Muscle of arm (tissue), 12 donors: ENCODE results near the gene PDE12. TPM values are rescaled to one million over a fixed set of nuclear protein-coding genes. Genes with fewer than 3 reads are reported as not detected.
"Not testable (repeated sequence)": the region's sequence is repeated elsewhere in the genome, so short reads cannot be mapped to it uniquely, and the experiment has no call there.

Experiments
- DNase-seq: peaks from one replicate; pipeline ENCODE4 v3.0.0-alpha.2; 2013
- polyA plus RNA-seq, 12 donors: library from polyadenylated mRNA; unstranded; fragments of 120-200 nt; gene quantifications; one replicate each; pipeline ENCODE4 v1.2.1, GENCODE V29; 2013; ENCODE audit not compliant: insufficient read length in 12 of 12

PDE12 gene
- polyA plus RNA-seq, 12 donors, result 4.6 to 9.3 (median 8.1) TPM; not detected in 1

DNA sequence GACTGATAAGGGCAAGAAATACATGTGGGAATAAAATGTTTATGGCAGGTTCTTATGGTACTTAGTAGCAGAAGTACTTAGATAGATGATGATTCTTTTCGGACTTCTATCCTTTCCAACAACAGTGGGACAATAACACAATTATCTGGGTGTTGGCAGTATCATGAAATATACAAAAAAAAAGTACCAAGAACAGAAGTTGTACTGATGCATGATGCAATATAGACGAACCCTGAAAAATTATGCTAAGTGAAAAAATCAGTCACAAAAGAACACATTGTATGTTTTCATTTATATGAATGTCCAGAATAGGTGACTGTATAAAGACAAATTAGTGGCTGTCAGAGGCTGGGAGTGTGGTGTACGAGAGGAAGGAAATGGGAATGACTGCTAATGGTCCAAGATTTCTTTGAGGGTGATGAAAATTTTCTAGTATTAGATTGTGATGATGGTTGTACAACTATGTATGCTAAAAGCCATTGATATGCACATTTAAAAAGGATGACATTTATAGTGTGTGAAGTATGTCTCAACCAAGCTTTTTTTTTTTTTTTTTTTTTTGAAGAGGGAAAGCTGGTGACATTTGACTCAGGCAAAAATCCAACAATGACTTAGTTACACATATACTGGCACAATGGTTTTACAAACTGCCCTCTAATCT lies 20.0 kb downstream of the PDE12 start:
- no peak for DNase-seq

DNA sequence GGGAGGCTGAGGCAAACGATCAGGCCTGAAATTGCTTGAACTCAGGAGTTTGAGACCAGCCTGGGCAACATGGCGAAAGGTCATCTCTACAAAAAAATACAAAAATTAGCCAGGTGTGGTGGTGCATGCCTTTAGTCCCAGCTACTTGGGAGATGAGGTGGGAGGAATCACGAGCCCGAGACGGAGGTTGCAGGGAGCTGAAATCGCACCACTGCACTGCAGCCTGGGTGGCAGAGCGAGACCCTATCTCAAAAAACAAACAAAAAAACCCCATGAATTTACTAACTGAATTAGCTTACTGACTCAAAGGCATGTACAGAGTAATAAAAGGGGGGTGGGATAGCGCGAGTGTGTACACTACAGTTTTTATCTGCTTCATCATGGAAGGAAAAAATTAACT lies 21.7 kb downstream of the PDE12 start:
- DNase-seq, result no peak

DNA sequence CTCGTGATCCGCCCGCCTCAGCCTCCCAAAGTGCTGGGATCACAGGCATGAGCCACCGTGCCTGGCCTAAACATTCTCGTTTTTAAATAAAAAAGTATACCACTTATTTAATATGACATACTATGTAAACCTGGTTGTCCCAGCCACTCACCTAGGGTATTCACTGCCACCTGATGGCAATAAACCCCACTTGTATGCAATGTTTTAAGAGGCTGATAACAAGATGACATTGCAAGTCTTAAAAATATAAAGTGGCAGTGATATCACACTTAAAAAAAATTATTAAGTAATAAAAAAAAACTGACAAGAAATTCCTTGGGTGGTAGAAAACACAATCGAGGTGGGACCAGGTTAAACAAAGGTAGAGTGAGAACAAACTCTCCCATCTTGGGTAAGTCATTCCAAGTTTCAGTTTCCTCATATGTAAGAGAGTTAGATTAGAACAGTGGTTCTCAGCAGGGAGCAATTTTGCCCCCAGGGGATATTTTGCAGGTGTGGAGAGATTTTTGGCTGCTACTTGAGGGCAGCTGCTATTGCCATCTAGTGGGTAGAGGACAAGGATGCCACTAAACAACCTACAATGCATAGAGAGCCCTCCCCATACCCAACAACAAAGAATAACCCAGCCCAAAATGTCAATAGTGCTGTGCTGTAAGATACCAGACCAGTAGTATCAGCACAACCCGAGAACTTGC lies 26.5 kb downstream of the PDE12 start:
- no peak for DNase-seq

DNA sequence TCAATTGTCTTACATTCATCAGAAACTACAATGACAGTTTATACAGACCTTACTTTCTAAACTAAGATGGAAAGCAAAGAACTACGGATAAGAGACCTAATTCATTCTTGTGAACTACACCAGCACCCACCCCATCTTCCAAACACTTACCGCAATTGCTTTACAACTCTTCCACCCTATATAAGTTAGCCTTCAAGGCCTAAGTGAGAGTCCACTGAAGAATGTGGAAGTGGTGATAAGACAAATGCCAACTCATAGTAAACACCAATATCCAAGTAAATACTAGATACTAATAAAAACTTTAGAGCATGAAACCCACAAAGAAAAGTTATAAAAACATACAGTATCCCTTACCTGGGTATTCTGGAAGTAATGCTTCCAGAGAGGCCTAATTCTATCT lies 27.5 kb downstream of the PDE12 start:
- no peak for DNase-seq

DNA sequence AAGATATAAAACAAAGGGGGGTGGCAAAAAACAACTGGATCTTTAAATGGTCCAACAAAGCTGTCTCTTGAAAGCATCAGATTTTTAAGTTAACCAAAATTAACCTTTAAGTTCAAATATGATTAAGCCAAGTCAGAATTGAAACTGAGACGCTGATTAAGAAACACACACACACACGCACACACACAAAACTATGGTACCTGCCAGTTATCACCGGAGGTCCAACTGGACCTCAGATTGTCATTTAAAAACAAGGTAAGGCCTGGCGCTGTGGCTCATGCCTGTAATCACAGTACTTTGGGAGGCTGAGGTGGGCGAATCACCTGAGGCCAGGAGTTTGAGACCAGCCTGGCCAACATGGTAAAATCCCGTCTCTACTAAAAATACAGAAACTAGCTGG lies 30.7 kb downstream of the PDE12 start:
- no peak for DNase-seq

DNA sequence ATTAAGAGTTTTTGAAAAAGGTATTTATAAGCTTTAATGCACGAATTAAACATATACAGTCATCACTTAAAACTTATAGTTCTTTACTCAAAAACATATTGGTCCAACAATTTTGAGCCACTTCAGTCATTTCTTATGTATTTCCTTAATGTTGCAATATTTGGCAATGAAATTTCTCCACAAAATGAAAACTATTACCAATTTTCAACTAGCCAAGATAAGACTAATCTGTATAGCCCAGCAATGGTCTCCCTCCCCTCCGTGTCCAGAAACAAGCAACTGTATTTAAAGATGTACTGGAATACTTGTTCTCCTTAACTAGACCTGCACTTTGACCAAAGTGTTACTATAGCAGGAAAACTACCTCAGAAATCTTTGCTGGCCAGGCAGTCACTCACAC lies 31.8 kb downstream of the PDE12 start:
- no peak for DNase-seq

DNA sequence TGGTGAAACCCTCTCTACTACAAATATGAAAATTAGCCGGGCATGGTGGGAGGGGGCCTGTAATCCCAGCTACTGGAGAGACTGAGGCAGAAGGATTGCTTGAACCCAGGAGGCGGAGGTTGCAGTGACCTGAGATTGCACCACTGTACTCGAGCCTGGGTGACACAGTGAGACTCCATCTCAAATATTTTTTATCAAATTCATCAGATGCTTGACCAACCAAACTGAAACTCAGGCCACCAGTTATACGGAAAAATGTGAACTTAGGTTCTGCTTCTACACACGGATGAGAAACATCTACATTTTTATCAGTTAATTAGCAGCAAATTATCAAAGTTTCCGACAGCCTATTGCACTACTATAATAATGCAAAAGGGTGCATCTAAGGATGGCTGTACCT lies 36.2 kb downstream of the PDE12 start:
- no peak for DNase-seq

DNA sequence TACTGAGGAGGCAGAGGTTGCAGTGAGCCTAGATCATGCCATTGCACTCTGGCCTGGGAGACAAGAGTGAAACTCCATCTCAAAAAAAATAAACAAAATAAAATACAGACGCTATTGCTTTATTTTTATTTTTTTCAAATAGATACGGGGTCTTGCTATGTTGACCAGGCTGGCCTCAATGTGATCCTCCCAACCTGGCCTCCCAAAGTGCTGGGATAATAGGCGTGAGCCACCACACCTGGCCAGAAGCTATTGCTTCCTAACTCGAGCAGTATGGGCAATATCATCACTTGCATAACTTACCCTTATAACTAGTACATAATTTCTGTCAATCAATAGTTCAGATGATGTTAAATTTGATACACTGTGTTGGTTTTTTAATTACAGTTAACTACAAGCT lies 38.1 kb downstream of the PDE12 start:
- no peak for DNase-seq

DNA sequence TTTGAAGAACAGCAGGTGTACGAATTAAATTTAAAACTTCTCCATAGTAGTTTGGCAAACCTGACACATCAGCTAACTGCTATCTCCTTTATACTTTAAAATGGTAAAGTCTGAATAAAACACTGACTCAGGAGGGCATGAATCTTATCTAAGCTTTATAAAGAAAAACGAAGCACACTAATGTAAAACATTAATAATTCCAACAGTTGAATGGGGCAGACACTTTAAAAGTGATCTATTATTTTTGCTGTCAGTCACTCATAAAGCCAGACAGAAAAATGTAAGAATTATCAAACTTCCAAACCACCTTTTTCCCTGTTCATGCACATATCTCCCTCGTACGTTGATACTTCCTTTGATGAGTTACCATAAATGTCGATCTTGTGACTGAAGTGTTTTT lies 38.5 kb downstream of the PDE12 start:
- DNase-seq, result no peak

DNA sequence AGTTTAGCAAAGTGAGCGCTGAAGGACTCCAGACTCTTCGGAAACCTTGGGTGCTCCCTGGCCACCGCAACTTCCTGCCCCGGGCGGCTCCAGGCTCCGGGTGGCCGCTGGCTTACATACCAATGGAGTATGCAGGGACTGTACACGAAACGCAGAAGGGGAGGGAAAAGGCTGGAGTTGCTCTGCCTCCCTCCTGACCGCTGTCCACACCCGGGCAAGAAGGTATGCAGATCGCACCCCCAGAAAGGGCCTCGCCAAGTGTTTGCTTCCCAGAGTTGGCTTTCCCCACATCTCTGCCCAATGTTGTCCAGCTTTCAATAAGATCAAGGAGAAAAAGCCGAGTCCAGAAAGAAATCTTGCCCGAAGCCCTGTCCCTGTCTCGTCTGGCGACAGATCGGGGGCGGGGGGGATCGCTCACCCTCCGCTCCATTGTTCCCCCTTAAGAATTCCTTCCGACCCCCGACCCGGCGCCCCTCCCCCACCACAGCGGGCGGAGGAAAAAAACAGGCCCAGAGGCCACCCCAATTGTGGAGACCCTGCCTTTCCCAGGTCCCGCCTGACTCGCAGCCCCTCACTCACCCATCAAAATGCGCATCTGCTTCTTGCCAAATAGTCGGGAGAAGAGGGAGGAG lies 40.5 kb downstream of the PDE12 start:
- peak; percentile 71 for DNase-seq

DNA sequence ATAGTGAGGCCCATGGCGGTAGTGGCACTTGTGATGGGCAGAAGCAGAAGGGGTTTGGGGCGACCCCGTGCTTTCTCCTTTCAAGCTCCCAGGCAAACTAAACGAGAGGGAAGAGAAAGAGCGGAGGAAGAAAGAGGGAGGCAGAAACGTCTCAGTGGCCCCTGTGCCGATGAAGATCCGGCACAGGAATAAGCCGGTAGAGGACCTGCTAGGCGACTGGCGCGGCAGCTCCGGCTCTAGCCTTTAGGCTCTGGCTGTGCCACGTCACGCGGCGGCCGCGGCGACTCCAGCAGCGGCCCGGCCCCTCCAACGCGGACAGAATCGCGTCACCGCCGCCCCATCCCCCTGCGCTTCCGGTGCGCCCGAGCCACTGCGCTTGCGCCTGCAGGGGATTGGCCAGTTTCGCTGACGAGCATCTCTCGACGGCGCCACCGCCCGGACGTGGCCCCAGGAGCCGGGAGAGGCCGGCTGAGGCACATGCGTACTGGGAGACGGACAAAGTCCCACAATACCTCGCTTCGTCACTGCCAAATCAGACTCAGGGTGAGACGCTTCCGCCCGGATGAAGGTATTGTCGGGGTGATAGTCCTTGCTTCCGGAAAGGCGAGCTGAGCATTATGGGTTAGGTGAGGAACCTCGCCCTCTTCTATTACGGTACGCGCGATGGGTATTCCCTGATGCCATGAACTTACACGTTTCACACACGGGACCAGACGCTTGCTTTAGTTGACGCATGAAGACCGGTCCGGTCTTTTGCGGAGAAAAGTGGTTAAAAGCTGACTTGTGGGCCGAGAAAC lies 41.3 kb downstream of the PDE12 start, which contains the start of gene ARF4:
Gene ARF4 (minus strand): TSS at position 218 of the 797 bp plus-strand sequence. CDS start 204 bp downstream, at position 14.
- peak; percentile 99 for DNase-seq

DNA sequence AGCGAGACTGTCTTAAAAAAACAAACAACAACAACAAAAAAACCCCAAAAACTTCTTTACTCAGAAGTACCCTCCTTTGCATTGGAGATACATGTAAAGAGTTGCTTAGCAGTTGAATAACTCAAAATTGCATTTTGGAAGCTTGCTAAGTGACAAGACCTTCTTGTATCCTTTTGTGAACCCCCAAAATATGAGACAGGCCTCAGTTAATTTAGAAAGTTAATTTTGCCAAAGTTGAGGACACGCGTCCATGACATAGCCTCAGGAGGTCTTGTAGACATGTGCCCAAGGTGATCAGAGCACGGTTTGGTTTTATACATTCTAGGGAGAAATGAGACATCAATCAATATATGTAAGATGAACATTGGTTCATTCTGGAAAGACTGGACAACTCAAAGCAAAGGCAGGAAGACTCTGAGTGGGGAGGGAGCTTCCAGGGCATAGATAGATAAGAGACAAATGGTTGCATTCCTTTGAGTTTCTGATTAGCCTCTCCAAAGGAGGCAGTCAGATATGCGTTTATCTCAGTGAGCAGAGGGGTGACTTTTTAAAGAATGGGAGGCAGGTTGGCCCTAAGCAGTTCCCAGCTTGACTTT lies 42.8 kb downstream of the PDE12 start:
- DNase-seq, result no peak

DNA sequence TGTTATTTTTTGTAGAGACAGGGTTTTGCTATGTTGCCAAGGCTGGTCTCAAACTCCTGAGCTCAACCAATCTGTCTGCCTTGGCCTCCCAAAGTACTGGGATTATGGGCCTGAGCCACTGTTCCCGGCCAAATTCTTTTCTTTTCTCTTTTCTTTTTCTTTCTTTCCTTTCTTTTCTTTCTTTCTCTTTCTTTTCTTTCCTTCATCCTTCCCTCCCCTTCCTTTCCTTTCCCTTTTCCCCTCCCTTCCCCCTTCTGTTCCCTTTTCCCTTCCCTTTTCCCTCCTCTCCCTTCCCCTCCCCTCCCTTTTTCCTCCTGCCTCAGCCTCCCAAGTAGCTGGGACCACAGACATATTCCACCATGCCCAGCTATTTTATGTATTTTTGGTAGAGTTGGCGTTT lies 44.1 kb downstream of the PDE12 start:
- no peak for DNase-seq

DNA sequence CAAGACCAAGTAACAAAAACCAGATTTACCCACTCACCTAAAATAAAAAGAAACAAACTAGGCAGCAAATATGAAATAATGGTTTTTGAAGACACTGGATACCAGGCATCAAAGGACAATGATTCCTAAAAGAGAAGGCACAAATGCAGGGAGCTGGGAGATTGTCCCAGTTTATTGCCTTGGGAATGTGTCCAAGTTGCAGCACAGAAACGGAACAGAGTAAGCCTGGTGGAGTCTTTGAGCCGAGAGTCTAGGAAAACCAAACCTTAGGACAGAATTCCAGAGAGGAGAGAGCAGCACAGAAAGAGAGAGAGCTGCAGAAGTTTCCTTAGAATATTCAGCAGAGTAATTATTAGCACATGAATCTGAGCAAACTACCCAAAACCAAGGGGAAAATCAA lies 48.9 kb downstream of the PDE12 start:
- DNase-seq, result no peak

DNA sequence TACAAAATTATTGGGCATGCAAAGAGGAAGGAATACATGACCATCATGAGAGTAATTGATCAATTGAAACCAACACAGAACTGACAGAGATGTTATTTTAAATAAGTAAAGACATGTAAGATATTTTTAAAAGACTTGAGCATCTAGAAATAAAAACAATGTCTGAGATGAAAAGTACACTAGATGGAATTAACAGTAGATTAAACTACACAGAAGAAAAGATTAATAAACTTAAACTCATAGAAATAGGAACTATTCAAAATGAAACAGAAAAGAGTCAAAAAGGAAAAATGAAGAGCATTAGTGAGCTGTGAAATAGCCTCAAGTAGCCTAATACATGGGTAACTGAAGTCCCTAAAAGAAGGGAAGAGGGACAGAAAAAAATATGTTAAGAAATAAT lies 49.6 kb downstream of the PDE12 start:
- DNase-seq, result no peak

DNA sequence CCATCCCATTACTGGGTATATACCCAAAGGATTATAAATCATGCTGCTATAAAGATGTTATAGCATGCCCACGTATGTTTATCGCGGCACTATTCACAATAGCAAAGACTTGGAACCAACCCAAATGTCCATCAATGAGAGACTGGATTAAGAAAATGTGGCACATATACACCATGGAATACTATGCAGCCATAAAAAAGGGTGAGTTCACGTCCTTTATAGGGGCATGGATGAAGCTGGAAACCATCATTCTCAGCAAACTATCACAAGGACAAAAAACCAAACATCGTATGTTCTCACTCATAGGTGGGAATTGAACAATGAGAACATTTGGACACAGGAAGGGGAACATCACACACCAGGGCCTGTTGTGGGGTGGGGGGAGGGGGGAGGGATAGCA lies 55.8 kb downstream of the PDE12 start:
- DNase-seq, result not testable (repeated sequence)

DNA sequence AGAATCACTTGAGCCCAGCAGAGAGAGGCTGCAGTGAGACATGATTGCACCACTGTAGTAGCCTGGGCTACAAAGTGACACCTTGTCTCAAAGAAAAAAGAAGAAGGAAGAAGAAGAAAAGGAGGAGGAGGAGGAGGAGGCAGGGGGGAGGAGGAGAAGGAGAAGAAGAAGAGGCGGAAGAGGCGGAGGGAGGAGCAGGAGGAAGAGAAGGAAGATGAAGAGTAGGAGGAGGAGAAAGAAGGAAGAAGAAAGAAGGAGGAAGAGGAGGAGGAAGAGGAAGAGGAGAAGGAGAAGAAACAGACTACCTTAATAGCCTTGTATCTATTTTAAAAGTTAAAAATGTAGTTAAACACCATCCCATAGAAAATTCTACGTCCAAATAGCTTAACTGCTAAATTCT lies 60.2 kb downstream of the PDE12 start:
- DNase-seq, result no peak

Other genes starting within 250 kb of the PDE12 start
- gene DNAH12, start 11.9 kb upstream of the PDE12 start, polyA plus RNA-seq, result under 1 TPM in 10 of 12 donors, not detected in 2; 0.22 to 0.93 (median 0.54) TPM
- gene ARF4, start 41.1 kb downstream of the PDE12 start, polyA plus RNA-seq, result 100 to 1,000 TPM in 11 of 12 donors, not detected in 1; 143 to 288 (median 195) TPM
- gene DENND6A, start 136.8 kb downstream of the PDE12 start, polyA plus RNA-seq, result 10 to 100 TPM in 11 of 12 donors, not detected in 1; 11.1 to 34.5 (median 18.0) TPM
- gene SLMAP, start 200.0 kb downstream of the PDE12 start, polyA plus RNA-seq, result 100 to 1,000 TPM in 1 of 12 donors, 10 to 100 TPM in 10, not detected in 1; 48.9 to 102 (median 70.8) TPM